Kidney epithelial cell (primary cell): ENCODE results near the gene RUSF1. TPM values are rescaled to one million over a fixed set of nuclear protein-coding genes. Genes with fewer than 3 reads are reported as not detected.
"Not testable (repeated sequence)": the region's sequence is repeated elsewhere in the genome, so short reads cannot be mapped to it uniquely, and the experiment has no call there.

ENCODE experiments used
- DNase-seq: peaks from one replicate; pipeline ENCODE4 v3.0.0-alpha.2; 2010; ENCODE audit warnings: low read depth
- H3K27me3 ChIP-seq: 2 replicates; pipeline ENCODE4 v1.6.0; 2011; ENCODE audit warnings: low read length; ENCODE audit not compliant: control insufficient read depth, insufficient read depth
- H3K36me3 ChIP-seq: 2 replicates; pipeline ENCODE4 v1.5.1; 2011; ENCODE audit warnings: low read length; ENCODE audit not compliant: control insufficient read depth, insufficient read depth
- H3K4me3 ChIP-seq: 2 replicates; pipeline ENCODE4 v1.5.1; 2011; ENCODE audit warnings: low read depth, mild to moderate bottlenecking, control low read depth, low read length
- CTCF ChIP-seq: IDR thresholded peaks from 2 replicates; pipeline ENCODE4 v1.5.1; 2011; ENCODE audit warnings: mild to moderate bottlenecking, moderate library complexity, low read length, control low read depth, inconsistent platforms; ENCODE audit not compliant: insufficient read depth, poor library complexity, severe bottlenecking
- total RNA-seq: library from RNA; depleted of rRNA; stranded (reverse); fragments of >200 nt; gene quantifications from 2 replicates; pipeline ENCODE4 v1.2.3, GENCODE V29; 2015

Gene RUSF1
- total RNA-seq, 1 donor from 2014 or later: 54.0 TPM

- Histone ChIP-seq H3K36me3 (no peaks in the 10 kb centered on the region), H3K4me3 (no peak overlapping the region), H3K27me3 (no peaks in the 10 kb centered on the region)
- TF ChIP-seq CTCF: peak; percentile 78
- no peak for DNase-seq
Measured at GRCh38 chr16:31451681-31452351, 56.4 kb downstream of the RUSF1 start.

GRCh38 chr16:31451201-31451600 lies 57.0 kb downstream of the RUSF1 start:
- H3K27me3 ChIP-seq: no peaks in the 10 kb centered on the region
- no peaks in the 10 kb centered on the region for H3K36me3 ChIP-seq
- DNase-seq: no peak
- H3K4me3 ChIP-seq: no peak overlapping the region
- no peak for TF ChIP-seq CTCF

- not testable (repeated sequence) for H3K4me3 ChIP-seq, H3K36me3 ChIP-seq, DNase-seq, H3K27me3 ChIP-seq
Measured at GRCh38 chr16:31445931-31446330, 62.3 kb downstream of the RUSF1 start.

GRCh38 chr16:31441956-31442355 lies 66.2 kb downstream of the RUSF1 start:
- H3K4me3 ChIP-seq: peak overlapping the region; percentile 62
- H3K36me3 ChIP-seq: no peaks in the 10 kb centered on the region
- peaks cover 4% of the 10 kb centered on the region for H3K27me3 ChIP-seq
- DNase-seq: no peak
- no peak for TF ChIP-seq CTCF

GRCh38 chr16:31440516-31441184 lies 67.5 kb downstream of the RUSF1 start:
- no peak for TF ChIP-seq CTCF
- no peaks in the 10 kb centered on the region for H3K36me3 ChIP-seq
- peaks cover 4% of the 10 kb centered on the region for H3K27me3 ChIP-seq
- DNase-seq: no peak
- H3K4me3 ChIP-seq: no peak overlapping the region

GRCh38 chr16:31439519-31439918 lies 68.7 kb downstream of the RUSF1 start:
- TF ChIP-seq CTCF: no peak
- peaks cover 4% of the 10 kb centered on the region for H3K27me3 ChIP-seq
- no peaks in the 10 kb centered on the region for H3K36me3 ChIP-seq
- H3K4me3 ChIP-seq: no peak overlapping the region
- no peak for DNase-seq

Other genes with a start within 250 kb of the RUSF1 start
- 0.21 and 0.82 TPM in 2 replicates for gene ITGAM, start 248.4 kb downstream of the RUSF1 start, total RNA-seq
- 0.04 and 0.14 TPM in 2 replicates for gene ITGAX, start 153.2 kb downstream of the RUSF1 start, total RNA-seq
- not detected in 2 replicates for gene ITGAD, start 115.1 kb downstream of the RUSF1 start, total RNA-seq
- gene COX6A2, start 80.0 kb downstream of the RUSF1 start, total RNA-seq: not detected in 2 replicates
- 0.89 and 3.2 TPM in 2 replicates for gene ZNF843, start 65.6 kb downstream of the RUSF1 start, total RNA-seq
- gene ARMC5, start 48.9 kb downstream of the RUSF1 start, total RNA-seq: 18.7 and 23.2 TPM in 2 replicates
- gene TGFB1I1, start 36.2 kb downstream of the RUSF1 start, total RNA-seq: 116 and 138 TPM in 2 replicates
- gene SLC5A2, start 25.3 kb downstream of the RUSF1 start, total RNA-seq: 0.04 and 0.21 TPM in 2 replicates
- not detected in 2 replicates for gene AHSP, start 19.5 kb upstream of the RUSF1 start, total RNA-seq